SK-N-MC (cell line): ENCODE measurements around the gene JMJD1C.
A peak's percentile ranks its signal among the peaks of the same experiment; 100 is the strongest.

Experiments used
- DNase-seq: peaks from one replicate; pipeline ENCODE4 v3.0.0-alpha.2; 2011; ENCODE audit warnings: low read depth, low spot score
- H3K27ac ChIP-seq: fragments of 200-600 bp; sonication (generic); 2 replicates; pipeline ENCODE4 v1.5.1; 2016; ENCODE audit warnings: mixed run types
- H3K36me3 ChIP-seq: fragments of 200-600 bp; sonication (generic); 2 replicates; pipeline ENCODE4 v1.6.1; 2017; ENCODE audit warnings: antibody characterized with exemption, low read length, mixed read lengths; ENCODE audit not compliant: insufficient read depth
- H3K4me3 ChIP-seq: fragments of 200-600 bp; sonication (generic); 2 replicates; pipeline ENCODE4 v1.5.1; 2016
- H3K9ac ChIP-seq: fragments of 200-600 bp; sonication (generic); 2 replicates; pipeline ENCODE4 v1.8.0; 2017; ENCODE audit warnings: mixed run types, mixed read lengths; ENCODE audit not compliant: insufficient read length
- H3K9me3 ChIP-seq: fragments of 200-600 bp; sonication (generic); 2 replicates; pipeline ENCODE4 v1.6.1; 2017; ENCODE audit warnings: low read depth, mild to moderate bottlenecking, antibody characterized with exemption, low read length, moderate library complexity, mixed read lengths
- EZH2 ChIP-seq: fragments of 200-600 bp; sonication (generic); IDR thresholded peaks from one replicate; pipeline ENCODE4 v1.6.1; 2017; ENCODE audit warnings: antibody characterized with exemption
- FOXP2 ChIP-seq: optimal IDR thresholded peaks from 2 replicates; pipeline ENCODE3; 2011; ENCODE audit warnings: mild to moderate bottlenecking, moderate library complexity; ENCODE audit not compliant: insufficient read depth; ENCODE audit errors: extremely low read length, control extremely low read depth
- POLR2AphosphoS5 ChIP-seq: IDR thresholded peaks from 2 replicates; pipeline ENCODE4 v1.6.1; 2012; ENCODE audit warnings: mild to moderate bottlenecking, low read depth, low read length, borderline replicate concordance

Gene JMJD1C

GRCh38 chr10:63281967-63282366, 183.8 kb downstream of the JMJD1C start:
- Histone ChIP-seq H3K4me3 (no peak overlapping the region), H3K9me3 (no peaks in the 10 kb centered on the region), H3K27ac (no peak overlapping the region), H3K9ac (no peak overlapping the region), H3K36me3 (no peaks in the 10 kb centered on the region)
- DNase-seq = no peak
- no peak for TF ChIP-seq EZH2
- TF ChIP-seq POLR2AphosphoS5 = no peak
- TF ChIP-seq FOXP2 = no peak

- Histone ChIP-seq H3K9me3 (no peaks in the 10 kb centered on the region), H3K36me3 (no peaks in the 10 kb centered on the region), H3K9ac (no peak overlapping the region), H3K4me3 (no peak overlapping the region), H3K27ac (no peak overlapping the region)
- no peak for DNase-seq
- TF ChIP-seq FOXP2 = no peak
- TF ChIP-seq POLR2AphosphoS5 = no peak
- no peak for TF ChIP-seq EZH2
These were observed 185.4 kb downstream of the JMJD1C start for GRCh38 chr10:63280386-63280785.

- Histone ChIP-seq H3K36me3 (no peaks in the 10 kb centered on the region), H3K27ac (no peak overlapping the region), H3K9me3 (no peaks in the 10 kb centered on the region), H3K9ac (no peak overlapping the region), H3K4me3 (no peak overlapping the region)
- TF ChIP-seq EZH2 = no peak
- TF ChIP-seq FOXP2 = no peak
- no peak for TF ChIP-seq POLR2AphosphoS5
- no peak for DNase-seq
These were observed 190.7 kb downstream of the JMJD1C start for GRCh38 chr10:63275094-63275493.

GRCh38 chr10:63273577-63273976, 192.2 kb downstream of the JMJD1C start:
- H3K9me3 ChIP-seq = no peaks in the 10 kb centered on the region
- no peak overlapping the region for H3K27ac ChIP-seq
- no peak overlapping the region for H3K9ac ChIP-seq
- no peaks in the 10 kb centered on the region for H3K36me3 ChIP-seq
- TF ChIP-seq POLR2AphosphoS5 (no peak), EZH2 (no peak), FOXP2 (no peak)
- H3K4me3 ChIP-seq = no peak overlapping the region
- no peak for DNase-seq

- Histone ChIP-seq H3K9me3 (no peaks in the 10 kb centered on the region), H3K36me3 (no peaks in the 10 kb centered on the region), H3K27ac (peak overlapping the region; percentile 96), H3K9ac (peak overlapping the region; percentile 94), H3K4me3 (peak overlapping the region; percentile 85)
- DNase-seq = no peak
- TF ChIP-seq POLR2AphosphoS5 (no peak), FOXP2 (no peak), EZH2 (no peak)
These were observed 196.8 kb downstream of the JMJD1C start for GRCh38 chr10:63268798-63269503.

- Histone ChIP-seq H3K4me3 (peak overlapping the region; percentile 85), H3K27ac (peak overlapping the region; percentile 96), H3K9ac (peak overlapping the region; percentile 94), H3K36me3 (no peaks in the 10 kb centered on the region), H3K9me3 (no peaks in the 10 kb centered on the region)
- no peak for DNase-seq
- TF ChIP-seq EZH2 = no peak
- no peak for TF ChIP-seq POLR2AphosphoS5
- TF ChIP-seq FOXP2 = no peak
These were observed 197.5 kb downstream of the JMJD1C start for GRCh38 chr10:63268149-63268797.

- DNase-seq = no peak
- Histone ChIP-seq H3K4me3 (peak overlapping the region; percentile 85), H3K27ac (peak overlapping the region; percentile 96), H3K9me3 (no peaks in the 10 kb centered on the region), H3K36me3 (no peaks in the 10 kb centered on the region), H3K9ac (peak overlapping the region; percentile 94)
- no peak for TF ChIP-seq POLR2AphosphoS5
These were observed 198.2 kb downstream of the JMJD1C start for GRCh38 chr10:63267414-63268148.

GRCh38 chr10:63266391-63267316, 199.1 kb downstream of the JMJD1C start:
- peak overlapping the region; percentile 85 for H3K4me3 ChIP-seq
- TF ChIP-seq EZH2 (no peak), FOXP2 (no peak), POLR2AphosphoS5 (no peak)
- H3K27ac ChIP-seq = peak overlapping the region; percentile 96
- DNase-seq = no peak
- H3K9me3 ChIP-seq = no peaks in the 10 kb centered on the region
- no peaks in the 10 kb centered on the region for H3K36me3 ChIP-seq
- peak overlapping the region; percentile 94 for H3K9ac ChIP-seq
